PC-9 (cell line): ENCODE measurements around the gene RPL38. TPM values are rescaled to one million over a fixed set of nuclear protein-coding genes. Genes with fewer than 3 reads are reported as not detected.

ENCODE experiments used
- BruUV-seq: library from RNA; stranded (reverse); fragments of 400-500 nt; replicated peaks from 2 replicates; lab custom pipeline; 2021; lab: Mats Ljungman, UMichigan
- CTCF ChIA-PET: fragments of 300-600 bp; sonication (Branson Sonifier 250); formaldehyde crosslinking; loops from one replicate; lab custom pipeline; 2022; ENCODE audit warnings: antibody characterized with exemption; lab: Charles Lee
- POLR2A ChIA-PET: fragments of 300-600 bp; sonication (Branson Sonifier 250); formaldehyde crosslinking; loops from one replicate; lab custom pipeline; 2022; ENCODE audit warnings: antibody characterized with exemption; ENCODE audit not compliant: unreplicated experiment; lab: Charles Lee
- DNase-seq, 2 experiments: peaks; one replicate each; pipeline versions ENCODE4 v3.0.0 to v3.0.0-alpha.2; 2015 to 2022; ENCODE audit warnings: mixed read lengths in 1 of 2
- H2AFZ ChIP-seq: fragments of 200-600 bp; sonication (generic); 2 replicates; pipeline ENCODE4 v1.8.1; 2017; ENCODE audit warnings: antibody characterized with exemption
- H3F3A ChIP-seq: fragments of 200-600 bp; sonication (generic); 2 replicates; pipeline ENCODE4 v1.8.1; 2017; ENCODE audit warnings: antibody characterized with exemption, mild to moderate bottlenecking, low read depth; ENCODE audit not compliant: insufficient read depth
- H3K27ac ChIP-seq: fragments of 200-600 bp; sonication (generic); 2 replicates; pipeline ENCODE4 v1.6.1; 2016; ENCODE audit warnings: mixed run types
- H3K27me3 ChIP-seq: fragments of 200-600 bp; sonication (generic); 2 replicates; pipeline ENCODE4 v1.6.1; 2016; ENCODE audit warnings: low read depth, mixed run types; ENCODE audit not compliant: insufficient read depth
- H3K36me3 ChIP-seq: fragments of 200-600 bp; sonication (generic); 2 replicates; pipeline ENCODE4 v1.6.1; 2016; ENCODE audit warnings: low read depth, mixed run types
- H3K4me1 ChIP-seq: fragments of 200-600 bp; sonication (generic); replicated peaks from 2 replicates; pipeline ENCODE4 v1.6.1; 2016; ENCODE audit warnings: mixed run types; ENCODE audit not compliant: insufficient read depth
- H3K4me2 ChIP-seq: fragments of 200-600 bp; sonication (generic); 2 replicates; pipeline ENCODE4 v1.6.1; 2017; ENCODE audit warnings: mixed run types
- H3K4me3 ChIP-seq: fragments of 200-600 bp; sonication (generic); 2 replicates; pipeline ENCODE4 v1.6.1; 2016; ENCODE audit warnings: mixed run types
- H3K79me2 ChIP-seq: fragments of 200-600 bp; sonication (generic); 2 replicates; pipeline ENCODE4 v1.6.1; 2017; ENCODE audit warnings: low read depth, mixed run types
- H3K9me2 ChIP-seq: fragments of 200-600 bp; sonication (generic); 2 replicates; pipeline ENCODE4 v1.8.1; 2017; ENCODE audit warnings: mild to moderate bottlenecking; ENCODE audit not compliant: insufficient read depth
- H3K9me3 ChIP-seq: fragments of 200-600 bp; sonication (generic); 2 replicates; pipeline ENCODE4 v1.8.1; 2016; ENCODE audit warnings: low read depth; ENCODE audit not compliant: insufficient read depth
- H4K20me1 ChIP-seq: fragments of 200-600 bp; sonication (generic); 2 replicates; pipeline ENCODE4 v1.8.1; 2017; ENCODE audit not compliant: insufficient read depth
- CTCF ChIP-seq: fragments of 200-600 bp; sonication (generic); conservative IDR thresholded peaks from 2 replicates; pipeline ENCODE4 v1.6.1; 2017; ENCODE audit warnings: mixed run types, antibody characterized with exemption, mild to moderate bottlenecking, moderate library complexity
- EZH2 ChIP-seq: fragments of 200-600 bp; sonication (generic); IDR thresholded peaks from 2 replicates; pipeline ENCODE4 v1.8.0; 2017; ENCODE audit warnings: antibody characterized with exemption, low read depth
- intact Hi-C: fragments of 100-400 bp; cut with micrococcal nuclease; formaldehyde crosslinking; loops from one replicate; pipeline ENCODE4 v1.10.0; 2022; ENCODE audit not compliant: unreplicated experiment
- total RNA-seq: library from RNA; stranded (reverse); gene quantifications from 2 replicates; pipeline ENCODE4 v1.2.3, GENCODE V29; 2021

The RPL38 gene
- total RNA-seq, 1 experiment from 2014 or later, result 961 TPM

DNA sequence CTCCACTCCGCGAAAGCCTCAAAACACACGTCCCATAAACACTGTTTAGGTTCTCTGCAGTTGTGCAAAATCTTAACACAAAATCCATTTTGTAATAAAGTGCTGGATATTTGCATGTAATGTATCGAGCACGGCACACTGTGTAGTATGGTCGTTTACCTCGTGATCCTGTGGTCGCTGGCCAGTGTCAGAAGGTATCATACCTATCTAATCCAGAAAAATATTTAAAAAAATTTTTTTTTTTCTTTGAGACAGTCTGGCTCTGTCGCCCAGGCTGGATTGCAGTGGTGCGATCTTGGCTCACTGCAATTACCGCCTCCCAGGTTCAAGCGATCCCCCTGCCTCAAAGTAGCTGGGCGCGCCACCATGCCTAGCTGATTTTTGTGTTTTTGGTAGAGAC is 996 bp downstream of the RPL38 start:
- H3K4me1 ChIP-seq, result peaks cover 17% of the 10 kb centered on the region
- H3K9me3 ChIP-seq, result no peaks in the 10 kb centered on the region
- H4K20me1 ChIP-seq, result peaks cover 49% of the 10 kb centered on the region
- H3F3A ChIP-seq, result peaks cover 49% of the 10 kb centered on the region
- H3K9me2 ChIP-seq, result no peaks in the 10 kb centered on the region
- peak overlapping the region; percentile 95 for H3K4me2 ChIP-seq
- peak overlapping the region; percentile 93 for H3K4me3 ChIP-seq
- TF ChIP-seq EZH2 (no peak), CTCF (no peak)
- intact Hi-C loops, result no loop called here
- no TSS peak for BruUV-seq
- H3K36me3 ChIP-seq, result peaks cover 37% of the 10 kb centered on the region
- peaks cover 51% of the 10 kb centered on the region for H3K79me2 ChIP-seq
- H2AFZ ChIP-seq, result no peak overlapping the region
- ChIA-PET POLR2A (no interaction called here), CTCF (interaction anchor here (0.7 kb wide), 1 partner anchor 14 kb away, joined by 4 read pairs; no protein-coding TSS in a partner anchor)
- DNase-seq, result no peak
- peaks cover 38% of the 10 kb centered on the region for H3K27me3 ChIP-seq
- peak overlapping the region; percentile 80 for H3K27ac ChIP-seq

DNA sequence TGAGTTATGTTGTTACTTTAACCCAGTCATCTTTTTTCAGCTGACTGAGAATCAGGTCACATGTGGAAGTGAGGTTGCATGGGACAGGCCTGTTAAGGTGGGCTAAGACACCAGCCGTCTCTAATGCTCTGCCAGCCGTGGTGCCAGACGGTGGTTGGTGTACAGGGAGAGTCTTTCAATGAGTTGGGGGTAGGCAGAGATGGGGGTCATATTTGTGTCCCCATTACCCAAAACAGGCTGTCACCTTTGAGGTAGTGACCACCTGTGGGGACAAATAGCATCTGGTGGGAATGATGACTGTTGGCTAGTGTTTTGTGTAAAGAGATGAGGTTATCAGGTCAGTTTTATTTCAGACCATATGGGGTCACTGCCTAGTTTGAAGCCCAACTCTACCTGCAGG is 1.8 kb downstream of the RPL38 start:
- intact Hi-C loops, result no loop called here
- Histone ChIP-seq H3K9me2 (no peaks in the 10 kb centered on the region), H3K27ac (peak overlapping the region; percentile 9), H3K4me2 (peak overlapping the region; percentile 95), H3K9me3 (no peaks in the 10 kb centered on the region), H3F3A (peaks cover 57% of the 10 kb centered on the region), H3K79me2 (peaks cover 51% of the 10 kb centered on the region), H3K36me3 (peaks cover 40% of the 10 kb centered on the region), H2AFZ (no peak overlapping the region), H4K20me1 (peaks cover 57% of the 10 kb centered on the region), H3K27me3 (peaks cover 30% of the 10 kb centered on the region), H3K4me3 (peak overlapping the region; percentile 93), H3K4me1 (peaks cover 17% of the 10 kb centered on the region)
- BruUV-seq, result no TSS peak
- ChIA-PET POLR2A (no interaction called here), CTCF (no interaction called here)
- TF ChIP-seq CTCF, result no peak
- no peak for DNase-seq

GRCh38 chr17:74206332-74206818 is 2.9 kb downstream of the RPL38 start:
- Histone ChIP-seq H3K79me2 (peaks cover 51% of the 10 kb centered on the region), H3K27me3 (peaks cover 19% of the 10 kb centered on the region), H3K4me3 (no peak overlapping the region), H3K4me2 (peak overlapping the region; percentile 95; the same call in 1 of the 2 replicates), H3K9me2 (no peaks in the 10 kb centered on the region), H3K4me1 (peaks cover 17% of the 10 kb centered on the region), H4K20me1 (peaks cover 68% of the 10 kb centered on the region), H3F3A (peaks cover 67% of the 10 kb centered on the region), H3K9me3 (no peaks in the 10 kb centered on the region), H3K27ac (no peak overlapping the region), H2AFZ (no peak overlapping the region), H3K36me3 (peaks cover 40% of the 10 kb centered on the region)
- no TSS peak for BruUV-seq
- CTCF ChIA-PET, result interaction anchor here (0.7 kb wide), 2 partner anchors 11 to 151 kb away, joined by 11 read pairs; no protein-coding TSS in a partner anchor
- DNase-seq, result no peak
- TF ChIP-seq CTCF (no peak), EZH2 (no peak)
- intact Hi-C loops, result no loop called here
- POLR2A ChIA-PET, result interaction anchor here (0.5 kb wide), 1 partner anchor 882 kb away, joined by 3 read pairs; no protein-coding TSS in a partner anchor
